ENCODE measurements around the gene TXNIP. TPM values are rescaled to one million over a fixed set of nuclear protein-coding genes. Genes with fewer than 3 reads are reported as not detected.

The TXNIP gene
- total and polyA plus RNA-seq, 12 donors = 202 to 2,069 (median 743) TPM

- Histone ChIP-seq H3K36me3 (replicated peaks in 1 of 2) (no peaks in the 10 kb centered on the region), H3K27me3 (no peaks in the 10 kb centered on the region), H3K4me1 (replicated peaks in 1 of 2) (peaks cover 38 to 43% of the 10 kb centered on the region in 2 donors), H3K4me3 (no peak overlapping the region), H3K9me3 (replicated peaks in 1 of 3) (no peaks in the 10 kb centered on the region), H3K27ac (peak overlapping the region in 3 of 5 donors; percentile 94 to 96 (median 95))
- WGBS, 4 donors = 75 to 85% (median 81%) methylated on average over 5 of the region's 5 CpGs
- peak in 4 of 7 donors; percentile 11 to 63 (median 17) for DNase-seq
- intact Hi-C loops (cut with DNase I) = loop anchor here (5.0 to 10.0 kb wide), 2 partner anchors 35 to 132 kb away; partner anchors contain the start of gene NUDT17 (in 1 of the 2)
- no peak for TF ChIP-seq POLR2A (IDR thresholded peaks at IDR 0.05)
- no peak for TF ChIP-seq CTCF (IDR thresholded peaks at IDR 0.05)
These were observed 19.4 kb downstream of the TXNIP start for GRCh38 chr1:145977016-145977415.

GRCh38 chr1:145975216-145975615 lies 21.2 kb downstream of the TXNIP start:
- no peaks in the 10 kb centered on the region for H3K9me3 ChIP-seq (replicated peaks in 1 of 3)
- DNase-seq = peak in 2 of 7 donors; percentile 11 to 21
- H3K27me3 ChIP-seq = no peaks in the 10 kb centered on the region
- H3K36me3 ChIP-seq (replicated peaks in 1 of 2) = no peaks in the 10 kb centered on the region
- no peak overlapping the region for H3K27ac ChIP-seq
- WGBS, 4 donors = 74 to 90% (median 80%) methylated on average over 2 to 4 of the region's 4 CpGs
- intact Hi-C loops (cut with DNase I) = loop anchor here (5.0 to 10.0 kb wide), 2 partner anchors 37 to 130 kb away; partner anchors contain the start of gene NUDT17 (in 1 of the 2)
- no peak overlapping the region for H3K4me3 ChIP-seq
- TF ChIP-seq CTCF (IDR thresholded peaks at IDR 0.05) = no peak
- TF ChIP-seq POLR2A (IDR thresholded peaks at IDR 0.05) = no peak
- peaks cover 21 to 25% of the 10 kb centered on the region in 2 donors for H3K4me1 ChIP-seq (replicated peaks in 1 of 2)

- H3K27ac ChIP-seq = no peak overlapping the region
- intact Hi-C loops (cut with DNase I) = loop anchor here (5.0 to 10.0 kb wide), 2 partner anchors 38 to 130 kb away; partner anchors contain the start of gene NUDT17 (in 1 of the 2)
- H3K4me1 ChIP-seq (replicated peaks in 1 of 2) = peaks cover 16 to 20% of the 10 kb centered on the region in 2 donors
- TF ChIP-seq POLR2A (IDR thresholded peaks at IDR 0.05) (no peak), CTCF (IDR thresholded peaks at IDR 0.05) (no peak)
- peak in 2 of 7 donors; percentile 8 to 17 for DNase-seq
- H3K9me3 ChIP-seq (replicated peaks in 1 of 3) = no peaks in the 10 kb centered on the region
- H3K36me3 ChIP-seq (replicated peaks in 1 of 2) = no peaks in the 10 kb centered on the region
- no peaks in the 10 kb centered on the region for H3K27me3 ChIP-seq
- 60 to 65% (median 62%) methylated on average over 7 of the region's 7 CpGs for WGBS, 4 donors
- H3K4me3 ChIP-seq = no peak overlapping the region
These were observed 21.7 kb downstream of the TXNIP start for GRCh38 chr1:145974721-145975120.

GRCh38 chr1:145972580-145972979 lies 23.8 kb downstream of the TXNIP start:
- WGBS, 4 donors = 78 to 85% (median 81%) methylated on average over 7 of the region's 7 CpGs
- Histone ChIP-seq H3K27ac (no peak overlapping the region), H3K4me1 (replicated peaks in 1 of 2) (peaks cover under 1% of the 10 kb centered on the region in 2 donors), H3K27me3 (no peaks in the 10 kb centered on the region), H3K4me3 (no peak overlapping the region), H3K36me3 (replicated peaks in 1 of 2) (no peaks in the 10 kb centered on the region), H3K9me3 (replicated peaks in 1 of 3) (no peaks in the 10 kb centered on the region)
- intact Hi-C loops (cut with DNase I) = loop anchor here in 1 of 2 donors (5.0 to 10.0 kb wide), 2 partner anchors 40 to 128 kb away; partner anchors contain the start of gene NUDT17
- TF ChIP-seq POLR2A (IDR thresholded peaks at IDR 0.05) (no peak), CTCF (IDR thresholded peaks at IDR 0.05) (no peak)
- no peak for DNase-seq
